SK-N-SH (cell line): ENCODE measurements around the gene CRYBG1. TPM values are rescaled to one million over a fixed set of nuclear protein-coding genes. Genes with fewer than 3 reads are reported as not detected.

Source experiments
- CTCF ChIA-PET: fragments of 300-600, 350-600 bp; formaldehyde crosslinking; extraction: SDS; loops from one replicate; lab custom pipeline; 2021; lab: Yijun Ruan, JAX
- POLR2A ChIA-PET: fragments of 350-600 bp; sonication (Branson Sonifier 250); formaldehyde crosslinking; extraction: SDS; loops from one replicate; lab custom pipeline; 2020; ENCODE audit warnings: antibody characterized with exemption, inconsistent platforms; lab: Yijun Ruan, JAX
- DNase-seq: peaks from one replicate; pipeline ENCODE4 v3.0.0; 2012
- H2AFZ ChIP-seq: fragments of 200-600 bp; sonication (generic); 2 replicates; pipeline ENCODE4 v1.8.1; 2016; ENCODE audit warnings: antibody characterized with exemption, mild to moderate bottlenecking, low read depth
- H3F3A ChIP-seq: fragments of 200-600 bp; sonication (generic); replicated peaks from 2 replicates; pipeline ENCODE3; 2016; ENCODE audit warnings: antibody characterized with exemption, mild to moderate bottlenecking; ENCODE audit not compliant: insufficient read depth
- H3K27ac ChIP-seq, 2 experiments: fragments of 200-500 bp in 1 of 2; fragments of 200-600 bp in 1 of 2; sonication (Bioruptor generic) in 1 of 2; sonication (generic), shearing (Covaris generic) in 1 of 2; 2 replicates each; pipeline versions ENCODE4 v1.5.1 to v1.6.1; 2014 to 2016; ENCODE audit warnings: low read depth in 2 of 2, inconsistent platforms in 1 of 2, low read length in 1 of 2, mild to moderate bottlenecking in 1 of 2, mixed read lengths in 1 of 2
- H3K27me3 ChIP-seq: fragments of 200-600 bp; sonication (generic), shearing (Covaris generic); 2 replicates; pipeline ENCODE4 v1.6.1; 2016; ENCODE audit warnings: mixed run types; ENCODE audit not compliant: insufficient read depth
- H3K36me3 ChIP-seq, 2 experiments: fragments of 200-500 bp in 1 of 2; fragments of 200-600 bp in 1 of 2; sonication (Bioruptor generic) in 1 of 2; sonication (generic) in 1 of 2; replicated peaks in 1 of 2; 2 replicates each; pipeline versions ENCODE3 to v1.5.1; 2014 to 2016; ENCODE audit warnings: low read length in 1 of 2, mild to moderate bottlenecking in 1 of 2; ENCODE audit not compliant: insufficient read depth in 2 of 2, control insufficient read depth in 1 of 2
- H3K4me1 ChIP-seq, 2 experiments: fragments of 200-500 bp in 1 of 2; fragments of 200-600 bp in 1 of 2; sonication (Bioruptor generic) in 1 of 2; sonication (generic), shearing (Covaris generic) in 1 of 2; 2 replicates each; pipeline versions ENCODE4 v1.5.1 to v1.6.1; 2014 to 2016; ENCODE audit warnings: low read depth in 1 of 2, low read length in 1 of 2, mixed run types in 1 of 2; ENCODE audit not compliant: insufficient read depth in 2 of 2, control insufficient read depth in 1 of 2
- H3K4me2 ChIP-seq: fragments of 200-600 bp; sonication (generic), shearing (Covaris generic); 2 replicates; pipeline ENCODE4 v1.6.1; 2017; ENCODE audit warnings: mixed run types
- H3K4me3 ChIP-seq, 2 experiments: fragments of 200-500 bp in 1 of 2; fragments of 200-600 bp in 1 of 2; sonication (Bioruptor generic) in 1 of 2; sonication (generic), shearing (Covaris generic) in 1 of 2; 2 replicates each; pipeline versions ENCODE4 v1.5.1 to v1.8.1; 2014 to 2016; ENCODE audit warnings: low read depth in 2 of 2, inconsistent platforms in 1 of 2, low read length in 1 of 2, mild to moderate bottlenecking in 1 of 2, mixed read lengths in 1 of 2, moderate library complexity in 1 of 2
- H3K79me2 ChIP-seq: fragments of 200-600 bp; sonication (generic); 2 replicates; pipeline ENCODE4 v1.8.1; 2017; ENCODE audit warnings: mild to moderate bottlenecking; ENCODE audit not compliant: insufficient read depth
- H3K9ac ChIP-seq: fragments of 200-600 bp; sonication (generic); 2 replicates; pipeline ENCODE4 v1.6.1; 2017; ENCODE audit warnings: mixed run types
- H3K9me2 ChIP-seq: fragments of 200-600 bp; sonication (generic); 2 replicates; pipeline ENCODE4 v1.6.1; 2017; ENCODE audit warnings: mixed run types
- H3K9me3 ChIP-seq: fragments of 200-600 bp; sonication (generic); 2 replicates; pipeline ENCODE4 v1.6.1; 2017; ENCODE audit warnings: mixed run types, mild to moderate bottlenecking, moderate library complexity
- H4K20me1 ChIP-seq: fragments of 200-600 bp; sonication (generic); 2 replicates; pipeline ENCODE4 v1.6.1; 2017; ENCODE audit warnings: mild to moderate bottlenecking, mixed run types; ENCODE audit not compliant: insufficient read depth
- ELF1 ChIP-seq: IDR thresholded peaks from 2 replicates; pipeline ENCODE4 v1.4.0; 2012
- EP300 ChIP-seq, 2 experiments: IDR thresholded peaks; 2 replicates each; pipeline versions ENCODE4 v1.4.0 to v1.6.1; 2012; ENCODE audit warnings: borderline replicate concordance in 1 of 2, low read depth in 1 of 2, low read length in 1 of 2
- EZH2phosphoT487 ChIP-seq: fragments of 200-600 bp; sonication (generic); IDR thresholded peaks from 2 replicates; pipeline ENCODE4 v1.6.1; 2017; ENCODE audit warnings: low read depth, mixed run types, mild to moderate bottlenecking, antibody characterized with exemption, moderate library complexity, borderline replicate concordance
- FOSL2 ChIP-seq: IDR thresholded peaks from 2 replicates; pipeline ENCODE4 v1.4.0; 2012; ENCODE audit warnings: low read depth, mild to moderate bottlenecking, moderate library complexity, borderline replicate concordance
- FOXJ3 ChIP-seq: sonication (generic); formaldehyde crosslinking; IDR thresholded peaks from 2 replicates; pipeline ENCODE4 v1.5.1; 2020; ENCODE audit warnings: mild to moderate bottlenecking, missing genetic modification reagents
- FOXM1 ChIP-seq: IDR thresholded peaks from 2 replicates; pipeline ENCODE4 v1.4.0; 2012; ENCODE audit warnings: low read depth, mild to moderate bottlenecking
- GABPA ChIP-seq: IDR thresholded peaks from 2 replicates; pipeline ENCODE4 v1.4.0; 2012; ENCODE audit warnings: low read depth, mild to moderate bottlenecking
- GATA2 ChIP-seq: sonication (generic); formaldehyde crosslinking; IDR thresholded peaks from 2 replicates; pipeline ENCODE4 v1.5.0; 2020; ENCODE audit warnings: mild to moderate bottlenecking, missing genetic modification reagents
- IRF3 ChIP-seq: fragments of 150-350 bp; IDR thresholded peaks from 2 replicates; pipeline ENCODE4 v1.6.1; 2016; ENCODE audit warnings: mild to moderate bottlenecking, low read depth, low read length
- JUND ChIP-seq: IDR thresholded peaks from 2 replicates; pipeline ENCODE4 v1.4.0; 2012
- MXI1 ChIP-seq: IDR thresholded peaks from 2 replicates; pipeline ENCODE4 v1.6.1; 2012; ENCODE audit warnings: mild to moderate bottlenecking, low read depth, low read length, improper control_type of control experiment
- NFIC ChIP-seq: IDR thresholded peaks from 2 replicates; pipeline ENCODE4 v1.4.0; 2012; ENCODE audit warnings: borderline replicate concordance
- NRF1 ChIP-seq: IDR thresholded peaks from 2 replicates; pipeline ENCODE4 v1.6.1; 2012; ENCODE audit warnings: low read depth, mild to moderate bottlenecking, low read length
- PBX3 ChIP-seq: IDR thresholded peaks from 2 replicates; pipeline ENCODE4; 2012
- POLR2AphosphoS5 ChIP-seq: IDR thresholded peaks from 2 replicates; pipeline ENCODE4 v1.6.1; 2012; ENCODE audit warnings: low read depth, low read length
- RCOR1 ChIP-seq: fragments of 150-350 bp; IDR thresholded peaks from 2 replicates; pipeline ENCODE4 v1.6.1; 2017; ENCODE audit warnings: antibody characterized with exemption, low read length
- RFX5 ChIP-seq: IDR thresholded peaks from 2 replicates; pipeline ENCODE4 v1.6.1; 2012; ENCODE audit warnings: mild to moderate bottlenecking, improper control_type of control experiment, low read length
- TAF1 ChIP-seq: IDR thresholded peaks from 2 replicates; pipeline ENCODE4 v1.6.1; 2012; ENCODE audit warnings: low read depth, mild to moderate bottlenecking, low read length, moderate library complexity, borderline replicate concordance
- TCF12 ChIP-seq: IDR thresholded peaks from 2 replicates; pipeline ENCODE4 v1.4.0; 2012
- TEAD4 ChIP-seq: IDR thresholded peaks from 2 replicates; pipeline ENCODE4 v1.4.0; 2012; ENCODE audit warnings: mild to moderate bottlenecking, borderline replicate concordance; ENCODE audit not compliant: insufficient read depth
- USF1 ChIP-seq: IDR thresholded peaks from 2 replicates; pipeline ENCODE4 v1.4.0; 2012; ENCODE audit warnings: low read depth, borderline replicate concordance
- YY1 ChIP-seq: IDR thresholded peaks from 2 replicates; pipeline ENCODE4 v1.4.0; 2012; ENCODE audit warnings: low read depth, mild to moderate bottlenecking
- WGBS: methylation state at CpG from one replicate; pipeline ENCODE4 v1.1.6; 2017; ENCODE audit warnings: low lambda C conversion rate; 5-methylcytosine and 5-hydroxymethylcytosine counted together
- polyA plus RNA-seq, 3 experiments: library from polyadenylated mRNA; depleted of rRNA; stranded (reverse); fragments of >200 nt; gene quantifications; 2 replicates each; pipeline ENCODE4 v1.2.3, GENCODE V29; 2012

Gene CRYBG1
- polyA plus RNA-seq, 1 of the 3 experiments (the other 2 are of a cell fraction), result 13.8 TPM

- Histone ChIP-seq H3K4me1 (peaks cover 0 to 17% of the 10 kb centered on the region in 2 experiments; a peak in 3 of 4 replicates), H3K9me3 (no peaks in the 10 kb centered on the region), H3K79me2 (peaks cover 47% of the 10 kb centered on the region), H3K27ac (peak overlapping the region; percentile 11 to 89; a peak in 3 of 4 replicates), H2AFZ (peak overlapping the region; percentile 63; the same call in 1 of the 2 replicates), H3K9ac (peak overlapping the region; percentile 86), H3K4me3 (peak overlapping the region; percentile 71 to 83), H3K36me3 (no peaks in the 10 kb centered on the region), H3K9me2 (no peaks in the 10 kb centered on the region), H4K20me1 (no peaks in the 10 kb centered on the region), H3K27me3 (no peaks in the 10 kb centered on the region), H3F3A (peaks cover 27% of the 10 kb centered on the region), H3K4me2 (peak overlapping the region; percentile 95)
- ChIA-PET POLR2A (interaction anchor here (0.6 kb wide), 1 partner anchor 312 kb away, joined by 3 read pairs; no protein-coding TSS in a partner anchor), CTCF (interaction anchor here (1.0 to 2.2 kb wide), 3 partner anchors 11 to 468 kb away, joined by 3 to 6 read pairs (median 3); no protein-coding TSS in a partner anchor)
- whole genome bisulfite sequencing, result under 1% methylated on average over 14 of the region's 29 CpGs
- TF ChIP-seq JUND (no peak; the same call in 1 of the 2 replicates), IRF3 (no peak), FOXM1 (no peak), USF1 (no peak), FOXJ3 (CRISPR knock-in tag) (no peak), TCF12 (0 out of 2 replicates have a peak, but pooled peaks have one; percentile 33), NFIC (peak; percentile 23; the same call in 1 of the 2 replicates), PBX3 (no peak), POLR2AphosphoS5 (0 out of 2 replicates have a peak, but pooled peaks have one; percentile 2), GATA2 (CRISPR knock-in tag) (no peak), TEAD4 (0 out of 2 replicates have a peak, but pooled peaks have one; percentile 21), YY1 (no peak), RCOR1 (no peak), RFX5 (no peak), FOSL2 (no peak), NRF1 (no peak), TAF1 (no peak), MXI1 (no peak), ELF1 (no peak), GABPA (no peak), EZH2phosphoT487 (no peak), EP300 (IDR thresholded peaks at IDR 0.05; ENCODE audit: borderline replicate concordance in 1 of 2, low read depth in 1 of 2, low read length in 1 of 2) (no peak)
- DNase-seq, result peak; percentile 60
These were observed 151.0 kb downstream of the CRYBG1 start for GRCh38 chr6:106511288-106512047.
